PFSK-1 (cell line): ENCODE data around the gene OPCML.

ENCODE experiments used
- FOXP2 ChIP-seq: optimal IDR thresholded peaks from 2 replicates; pipeline ENCODE3; 2011; ENCODE audit warnings: borderline replicate concordance, control low read depth, inconsistent platforms; ENCODE audit not compliant: insufficient read depth; ENCODE audit errors: extremely low read length, extremely low read depth
- POLR2AphosphoS5 ChIP-seq: IDR thresholded peaks from 2 replicates; pipeline ENCODE4 v1.6.1; 2012; ENCODE audit warnings: low read depth, mild to moderate bottlenecking, control low read depth, low read length, moderate library complexity
- REST ChIP-seq, 2 experiments: IDR thresholded peaks; 2 replicates each; pipeline versions ENCODE4 v1.6.1 to v1.8.0; 2011 to 2012; ENCODE audit warnings: low read depth in 2 of 2, low read length in 2 of 2, control low read depth in 1 of 2, inconsistent platforms in 1 of 2, mild to moderate bottlenecking in 1 of 2, moderate library complexity in 1 of 2; ENCODE audit not compliant: insufficient read depth in 1 of 2
- SIN3A ChIP-seq: IDR thresholded peaks from 2 replicates; pipeline ENCODE4 v1.6.1; 2012; ENCODE audit warnings: mild to moderate bottlenecking, low read length, moderate library complexity, borderline replicate concordance; ENCODE audit not compliant: insufficient read depth
- TAF1 ChIP-seq: IDR thresholded peaks from 2 replicates; pipeline ENCODE4 v1.6.1; 2012; ENCODE audit warnings: low read length, control low read depth, borderline replicate concordance; ENCODE audit not compliant: insufficient read depth

The OPCML gene

GRCh38 chr11:132865623-132866022 is 666.7 kb downstream of the OPCML start:
- no peak for TF ChIP-seq POLR2AphosphoS5
- TF ChIP-seq SIN3A = no peak

- no peak for TF ChIP-seq FOXP2
- TF ChIP-seq SIN3A = no peak
- TF ChIP-seq REST (IDR thresholded peaks at IDR 0.05; ENCODE audit: insufficient read depth in 1 of 2, low read depth in 2 of 2, low read length in 2 of 2) = no peak
- no peak for TF ChIP-seq TAF1
Measured at GRCh38 chr11:132864811-132865576, 667.3 kb downstream of the OPCML start.

- TF ChIP-seq REST (IDR thresholded peaks at IDR 0.05; ENCODE audit: insufficient read depth in 1 of 2, low read depth in 2 of 2, low read length in 2 of 2) (no peak), POLR2AphosphoS5 (no peak), TAF1 (no peak), FOXP2 (no peak), SIN3A (no peak)
Measured at GRCh38 chr11:132862933-132863332, 669.4 kb downstream of the OPCML start.

GRCh38 chr11:132862137-132862536 is 670.2 kb downstream of the OPCML start:
- no peak for TF ChIP-seq REST (IDR thresholded peaks at IDR 0.05; ENCODE audit: insufficient read depth in 1 of 2, low read depth in 2 of 2, low read length in 2 of 2)
- no peak for TF ChIP-seq FOXP2
- no peak for TF ChIP-seq POLR2AphosphoS5
- no peak for TF ChIP-seq SIN3A
- TF ChIP-seq TAF1 = no peak

GRCh38 chr11:132859306-132859705 is 673.0 kb downstream of the OPCML start:
- TF ChIP-seq TAF1 = no peak

GRCh38 chr11:132858223-132858622 is 674.1 kb downstream of the OPCML start:
- no peak for TF ChIP-seq REST (IDR thresholded peaks at IDR 0.05; ENCODE audit: insufficient read depth in 1 of 2, low read depth in 2 of 2, low read length in 2 of 2)
- TF ChIP-seq POLR2AphosphoS5 = no peak
- no peak for TF ChIP-seq SIN3A
- TF ChIP-seq TAF1 = no peak
- TF ChIP-seq FOXP2 = no peak
